H9 (cell line): ENCODE results near the gene IFIH1. TPM values are rescaled to one million over a fixed set of nuclear protein-coding genes. Genes with fewer than 3 reads are reported as not detected.

Source experiments
- DNase-seq: peaks from one replicate; pipeline ENCODE4 v3.0.0-alpha.2; 2017
- H2AFZ ChIP-seq: one replicate; pipeline ENCODE4 v1.6.1; 2013; ENCODE audit warnings: mild to moderate bottlenecking, low read length, control low read depth, moderate library complexity
- H2AK5ac ChIP-seq: 2 replicates; pipeline ENCODE4 v1.6.1; 2013; ENCODE audit warnings: low read length, control low read depth, mixed read lengths; ENCODE audit not compliant: insufficient read length
- H2BK120ac ChIP-seq: one replicate; pipeline ENCODE4 v1.6.1; 2013; ENCODE audit warnings: low read depth, mild to moderate bottlenecking, low read length, control low read depth, inconsistent platforms; ENCODE audit not compliant: poor library complexity, severe bottlenecking
- H2BK12ac ChIP-seq: 2 replicates; pipeline ENCODE4 v1.6.1; 2013; ENCODE audit warnings: low read length, control low read depth, mixed read lengths, low read depth; ENCODE audit not compliant: insufficient read length
- H2BK15ac ChIP-seq: 2 replicates; pipeline ENCODE4 v1.6.1; 2013; ENCODE audit warnings: low read depth, low read length, control low read depth
- H2BK20ac ChIP-seq: one replicate; pipeline ENCODE4 v1.6.1; 2013; ENCODE audit warnings: low read depth, mild to moderate bottlenecking, low read length, control low read depth, inconsistent platforms; ENCODE audit not compliant: poor library complexity, severe bottlenecking
- H2BK5ac ChIP-seq: 2 replicates; pipeline ENCODE4 v1.6.1; 2013; ENCODE audit warnings: low read length, control low read depth, mixed read lengths; ENCODE audit not compliant: insufficient read length
- H3K14ac ChIP-seq: 2 replicates; pipeline ENCODE4 v1.6.1; 2013; ENCODE audit warnings: low read length, control low read depth; ENCODE audit not compliant: insufficient read depth
- H3K18ac ChIP-seq: 2 replicates; pipeline ENCODE4 v1.6.1; 2013; ENCODE audit warnings: low read depth, mild to moderate bottlenecking, mixed read lengths, low read length, control low read depth; ENCODE audit not compliant: insufficient read length
- H3K23ac ChIP-seq: 2 replicates; pipeline ENCODE4 v1.6.1; 2013; ENCODE audit warnings: low read length, control low read depth, mixed read lengths, low read depth; ENCODE audit not compliant: insufficient read length
- H3K23me2 ChIP-seq: 2 replicates; pipeline ENCODE4 v1.6.1; 2013; ENCODE audit warnings: low read depth, mild to moderate bottlenecking, mixed read lengths, low read length, control low read depth; ENCODE audit not compliant: insufficient read length, poor library complexity, severe bottlenecking
- H3K27ac ChIP-seq: 2 replicates; pipeline ENCODE4 v1.5.1; 2013; ENCODE audit warnings: low read length, control low read depth, mixed read lengths, low read depth; ENCODE audit not compliant: insufficient read length
- H3K27me3 ChIP-seq: 2 replicates; pipeline ENCODE4 v1.6.1; 2013; ENCODE audit warnings: low read length, control low read depth, inconsistent platforms; ENCODE audit not compliant: insufficient read depth
- H3K4ac ChIP-seq: 2 replicates; pipeline ENCODE4 v1.6.1; 2013; ENCODE audit warnings: low read depth, mild to moderate bottlenecking, control low read depth, inconsistent platforms, low read length, moderate library complexity
- H3K4me1 ChIP-seq: 2 replicates; pipeline ENCODE4 v1.6.1; 2013; ENCODE audit warnings: low read length, control low read depth, inconsistent platforms; ENCODE audit not compliant: insufficient read depth
- H3K4me2 ChIP-seq: 2 replicates; pipeline ENCODE4 v1.6.1; 2013; ENCODE audit warnings: low read length, control low read depth, mixed read lengths; ENCODE audit not compliant: insufficient read length, insufficient read depth
- H3K56ac ChIP-seq: 2 replicates; pipeline ENCODE4 v1.6.1; 2013; ENCODE audit warnings: low read depth, mild to moderate bottlenecking, mixed read lengths, low read length, control low read depth; ENCODE audit not compliant: insufficient read length
- H3K79me1 ChIP-seq: 2 replicates; pipeline ENCODE4 v1.6.1; 2013; ENCODE audit warnings: low read depth, mild to moderate bottlenecking, moderate library complexity, low read length, control low read depth, inconsistent platforms; ENCODE audit not compliant: insufficient read depth, poor library complexity, severe bottlenecking
- H3K79me2 ChIP-seq: 2 replicates; pipeline ENCODE4 v1.6.1; 2013; ENCODE audit warnings: low read length, control low read depth, inconsistent platforms; ENCODE audit not compliant: insufficient read depth
- H3K9ac ChIP-seq: 2 replicates; pipeline ENCODE4 v1.6.1; 2013; ENCODE audit warnings: low read length, control low read depth, mixed read lengths; ENCODE audit not compliant: insufficient read length; ENCODE audit errors: extremely low read depth
- H3K9me3 ChIP-seq: one replicate; pipeline ENCODE4 v1.6.1; 2013; ENCODE audit warnings: low read depth, low read length, inconsistent platforms; ENCODE audit not compliant: control insufficient read depth
- H3T11ph ChIP-seq: one replicate; pipeline ENCODE4 v1.6.1; 2013; ENCODE audit warnings: mild to moderate bottlenecking, low read length, control low read depth, inconsistent platforms
- H4K20me1 ChIP-seq: one replicate; pipeline ENCODE4 v1.6.1; 2013; ENCODE audit not compliant: control insufficient read depth, insufficient read length, insufficient read depth
- H4K5ac ChIP-seq: 2 replicates; pipeline ENCODE4 v1.6.1; 2013; ENCODE audit warnings: low read depth, mild to moderate bottlenecking, mixed read lengths, low read length, control low read depth; ENCODE audit not compliant: insufficient read length
- H4K8ac ChIP-seq: replicated peaks from 2 replicates; pipeline ENCODE4 v1.6.1; 2013; ENCODE audit warnings: low read length, control low read depth, mixed read lengths, low read depth; ENCODE audit not compliant: insufficient read length
- H4K91ac ChIP-seq: 2 replicates; pipeline ENCODE4 v1.6.1; 2013; ENCODE audit warnings: low read depth, mild to moderate bottlenecking, moderate library complexity, mixed read lengths, low read length, control low read depth; ENCODE audit not compliant: insufficient read length
- H3K27ac Mint-ChIP-seq, 3 experiments: 2 replicates in 2 of 3; 3 replicates in 1 of 3; pipeline ENCODE4 v1.8.0; 2020 to 2021; ENCODE audit warnings: mixed read lengths in 3 of 3, mild to moderate bottlenecking in 1 of 3, moderate library complexity in 1 of 3
- H3K27me3 Mint-ChIP-seq: 2 replicates; pipeline ENCODE4 v1.8.0; 2021; ENCODE audit warnings: low read depth, mild to moderate bottlenecking, moderate library complexity, mixed read lengths
- H3K36me3 Mint-ChIP-seq, 3 experiments: 2 replicates in 2 of 3; 3 replicates in 1 of 3; pipeline ENCODE4 v1.8.0; 2020 to 2021; ENCODE audit warnings: low read depth in 3 of 3, mixed read lengths in 3 of 3; ENCODE audit not compliant: insufficient read depth in 1 of 3
- H3K4me1 Mint-ChIP-seq, 2 experiments: 2 replicates each; pipeline ENCODE4 v1.8.0; 2020; ENCODE audit warnings: mixed read lengths in 2 of 2
- H3K4me3 Mint-ChIP-seq, 2 experiments: 2 replicates in 1 of 2; 3 replicates in 1 of 2; pipeline ENCODE4 v1.8.0; 2020 to 2021; ENCODE audit warnings: mild to moderate bottlenecking in 2 of 2, mixed read lengths in 2 of 2, moderate library complexity in 1 of 2
- H3K9me3 Mint-ChIP-seq, 2 experiments: 2 replicates in 1 of 2; 3 replicates in 1 of 2; pipeline ENCODE4 v1.8.0; 2020; ENCODE audit warnings: mild to moderate bottlenecking in 2 of 2, mixed read lengths in 2 of 2, moderate library complexity in 1 of 2
- CTCF ChIP-seq: fragments of 200-600 bp; sonication (generic); conservative IDR thresholded peaks from 3 replicates; pipeline ENCODE4 v1.8.0; 2021; ENCODE audit warnings: antibody characterized with exemption, mild to moderate bottlenecking
- WGBS: extraction: QIAGEN DNeasy Blood & Tissue Kit; methylation state at CpG from one replicate; pipeline ENCODE4 v1.1.7; 2013; ENCODE audit warnings: missing lambda C conversion rate, low lambda C conversion rate, mixed read lengths; ENCODE audit not compliant: insufficient read length; ENCODE audit errors: extremely low coverage; 5-methylcytosine and 5-hydroxymethylcytosine counted together
- total RNA-seq: library from RNA; stranded (reverse); gene quantifications from 2 replicates; pipeline ENCODE4 v1.2.1, GENCODE V29; 2021

The IFIH1 gene
- total RNA-seq, 1 experiment from 2014 or later: 0.81 TPM

- no peaks in the 10 kb centered on the region for H3K79me1 ChIP-seq
- H3K4me1 Mint-ChIP-seq: no peaks in the 10 kb centered on the region
- no peak overlapping the region for H3K56ac ChIP-seq
- no peaks in the 10 kb centered on the region for H3K36me3 Mint-ChIP-seq
- H3K4me2 ChIP-seq: no peak overlapping the region
- H3K9me3 ChIP-seq: no peaks in the 10 kb centered on the region
- DNase-seq: no peak
- no peak overlapping the region for H2BK20ac ChIP-seq
- H4K91ac ChIP-seq: no peak overlapping the region
- no peaks in the 10 kb centered on the region for H3K27me3 ChIP-seq
- no peak overlapping the region for H3K27ac ChIP-seq
- no peak overlapping the region for H2AFZ ChIP-seq
- H2AK5ac ChIP-seq: no peak overlapping the region
- H3K14ac ChIP-seq: no peak overlapping the region
- H3K4me1 ChIP-seq: no peaks in the 10 kb centered on the region; the same call in 1 of the 2 replicates
- H3T11ph ChIP-seq: no peak overlapping the region
- no peak overlapping the region for H3K23ac ChIP-seq
- no CpG with 5 or more reads among the region's 3 CpGs for WGBS
- H4K8ac ChIP-seq: no peak overlapping the region
- H4K5ac ChIP-seq: no peak overlapping the region
- H3K9ac ChIP-seq: no peak overlapping the region
- no peaks in the 10 kb centered on the region for H4K20me1 ChIP-seq
- TF ChIP-seq CTCF: no peak
- no peak overlapping the region for H3K18ac ChIP-seq
- H3K9me3 Mint-ChIP-seq: no peaks in the 10 kb centered on the region
- H3K27ac Mint-ChIP-seq: no peak overlapping the region
- no peaks in the 10 kb centered on the region for H3K27me3 Mint-ChIP-seq
- no peaks in the 10 kb centered on the region for H3K23me2 ChIP-seq
- H2BK5ac ChIP-seq: no peak overlapping the region
- no peak overlapping the region for H3K4ac ChIP-seq
- H3K79me2 ChIP-seq: no peaks in the 10 kb centered on the region
- no peak overlapping the region for H3K4me3 Mint-ChIP-seq
- no peak overlapping the region for H2BK15ac ChIP-seq
- H2BK12ac ChIP-seq: no peak overlapping the region
- H2BK120ac ChIP-seq: no peak overlapping the region
Measured at GRCh38 chr2:162305901-162306300, 12.6 kb downstream of the IFIH1 start.
